Measurements from ENCODE around the gene GSE1.

The GSE1 gene

DNA sequence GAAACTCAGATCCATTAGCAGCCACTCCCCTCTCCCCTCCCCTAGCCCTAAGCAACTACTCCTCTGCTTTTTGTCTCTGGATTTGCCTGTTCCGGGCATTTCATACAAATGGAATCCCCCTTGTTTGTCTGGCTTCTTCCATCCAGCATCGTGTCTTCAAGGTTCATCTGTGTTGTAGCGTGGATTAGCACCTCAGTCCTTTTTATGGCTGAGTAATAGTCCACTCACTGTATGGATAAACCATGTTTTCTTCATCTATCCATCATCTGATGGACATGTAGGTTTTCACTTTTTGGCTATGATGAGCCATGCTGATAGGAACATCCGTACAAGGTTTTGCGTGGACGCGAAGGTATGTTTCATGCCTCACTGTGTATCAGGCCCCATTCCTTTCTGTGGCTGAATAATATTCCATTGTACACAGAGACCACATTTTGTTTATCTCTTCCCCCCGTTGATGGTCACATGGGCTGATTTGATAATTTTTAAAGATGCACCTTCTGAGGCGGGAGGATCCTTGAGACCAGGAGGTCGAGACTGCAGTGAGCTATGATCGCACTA is 8.9 kb upstream of the GSE1 start:
- intact Hi-C loops (cut with DNase I; ENCODE audit: low total_unique reads), result no loop called here

GRCh38 chr16:85605051-85605911 is 7.8 kb upstream of the GSE1 start:
- intact Hi-C loops (cut with DNase I; ENCODE audit: low total_unique reads), result loop anchor here (5.0 kb wide), 2 partner anchors 38 to 103 kb away; no protein-coding TSS in a partner anchor
- H3K27me3 ChIP-seq, result no peaks in the 10 kb centered on the region
- H3K27ac ChIP-seq, result no peak overlapping the region

More for the DNA sequence above, 8.9 kb upstream of the GSE1 start:
- no peaks in the 10 kb centered on the region for H3K27me3 ChIP-seq
- H3K4me1 ChIP-seq, result peaks cover 0 to 25% (median 4%) of the 10 kb centered on the region in 4 donors
- no peaks in the 10 kb centered on the region for H3K9me3 ChIP-seq
- TF ChIP-seq, protein P1, sequence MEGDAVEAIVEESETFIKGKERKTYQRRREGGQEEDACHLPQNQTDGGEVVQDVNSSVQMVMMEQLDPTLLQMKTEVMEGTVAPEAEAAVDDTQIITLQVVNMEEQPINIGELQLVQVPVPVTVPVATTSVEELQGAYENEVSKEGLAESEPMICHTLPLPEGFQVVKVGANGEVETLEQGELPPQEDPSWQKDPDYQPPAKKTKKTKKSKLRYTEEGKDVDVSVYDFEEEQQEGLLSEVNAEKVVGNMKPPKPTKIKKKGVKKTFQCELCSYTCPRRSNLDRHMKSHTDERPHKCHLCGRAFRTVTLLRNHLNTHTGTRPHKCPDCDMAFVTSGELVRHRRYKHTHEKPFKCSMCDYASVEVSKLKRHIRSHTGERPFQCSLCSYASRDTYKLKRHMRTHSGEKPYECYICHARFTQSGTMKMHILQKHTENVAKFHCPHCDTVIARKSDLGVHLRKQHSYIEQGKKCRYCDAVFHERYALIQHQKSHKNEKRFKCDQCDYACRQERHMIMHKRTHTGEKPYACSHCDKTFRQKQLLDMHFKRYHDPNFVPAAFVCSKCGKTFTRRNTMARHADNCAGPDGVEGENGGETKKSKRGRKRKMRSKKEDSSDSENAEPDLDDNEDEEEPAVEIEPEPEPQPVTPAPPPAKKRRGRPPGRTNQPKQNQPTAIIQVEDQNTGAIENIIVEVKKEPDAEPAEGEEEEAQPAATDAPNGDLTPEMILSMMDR (IDR thresholded peaks at IDR 0.05), result no peak
- no peak overlapping the region for H3K27ac ChIP-seq
- H3K36me3 ChIP-seq, result no peaks in the 10 kb centered on the region
- DNase-seq, result no peak
- H3K4me3 ChIP-seq, result no peak overlapping the region

GRCh38 chr16:85605912-85606841 is 6.9 kb upstream of the GSE1 start:
- TF ChIP-seq, protein P1 (IDR thresholded peaks at IDR 0.05), result no peak
- DNase-seq, result no peak
- Histone ChIP-seq H3K27me3 (no peaks in the 10 kb centered on the region), H3K4me3 (no peak overlapping the region), H3K4me1 (peaks cover 5 to 41% (median 17%) of the 10 kb centered on the region in 4 donors), H3K9me3 (no peaks in the 10 kb centered on the region), H3K27ac (no peak overlapping the region), H3K36me3 (no peaks in the 10 kb centered on the region)
- intact Hi-C loops (cut with DNase I; ENCODE audit: low total_unique reads), result loop anchor here (5.0 kb wide), 2 partner anchors 39 to 104 kb away; no protein-coding TSS in a partner anchor

More at GRCh38 chr16:85605051-85605911, 7.8 kb upstream of the GSE1 start:
- no peaks in the 10 kb centered on the region for H3K36me3 ChIP-seq
- H3K9me3 ChIP-seq, result no peaks in the 10 kb centered on the region
- no peak overlapping the region for H3K4me3 ChIP-seq
- TF ChIP-seq, protein P1 (IDR thresholded peaks at IDR 0.05), result no peak
- H3K4me1 ChIP-seq, result peaks cover 2 to 32% (median 9%) of the 10 kb centered on the region in 4 donors
- DNase-seq, result no peak

DNA sequence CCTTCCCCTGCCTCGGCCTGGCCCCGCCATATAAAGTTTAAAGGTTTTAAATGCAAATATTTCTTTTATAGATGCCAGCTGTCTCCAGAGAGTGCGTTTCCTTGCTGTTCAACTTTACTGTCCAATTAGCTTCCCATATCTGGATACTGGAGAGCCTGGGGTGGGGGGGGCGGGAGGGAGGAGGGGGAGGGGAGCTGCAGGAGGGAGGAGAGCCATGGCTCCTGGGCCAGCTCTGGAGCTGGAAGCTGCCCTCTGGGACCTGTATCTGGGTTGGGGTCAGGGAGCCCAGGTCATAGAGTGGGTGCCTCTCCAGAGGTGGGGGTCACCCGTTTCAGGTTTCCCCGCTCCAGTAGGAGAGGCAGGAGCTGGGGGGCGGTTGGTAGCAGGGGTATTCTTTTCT is 6.2 kb upstream of the GSE1 start:
- Histone ChIP-seq H3K9me3 (no peaks in the 10 kb centered on the region), H3K27me3 (no peaks in the 10 kb centered on the region), H3K4me1 (peaks cover 5 to 45% (median 21%) of the 10 kb centered on the region in 4 donors), H3K27ac (no peak overlapping the region), H3K36me3 (no peaks in the 10 kb centered on the region), H3K4me3 (no peak overlapping the region)
- no peak for DNase-seq
- TF ChIP-seq, protein P1 (IDR thresholded peaks at IDR 0.05), result no peak
- intact Hi-C loops (cut with DNase I; ENCODE audit: low total_unique reads), result loop anchor here (5.0 kb wide), 2 partner anchors 40 to 105 kb away; no protein-coding TSS in a partner anchor

GRCh38 chr16:85607321-85607765 is 5.8 kb upstream of the GSE1 start:
- TF ChIP-seq, protein P1 (IDR thresholded peaks at IDR 0.05), result no peak
- Histone ChIP-seq H3K36me3 (no peaks in the 10 kb centered on the region), H3K4me1 (peaks cover 5 to 49% (median 25%) of the 10 kb centered on the region in 4 donors), H3K9me3 (no peaks in the 10 kb centered on the region), H3K27me3 (no peaks in the 10 kb centered on the region), H3K4me3 (no peak overlapping the region), H3K27ac (no peak overlapping the region)
- DNase-seq, result no peak
- intact Hi-C loops (cut with DNase I; ENCODE audit: low total_unique reads), result loop anchor here (5.0 kb wide), 2 partner anchors 40 to 105 kb away; no protein-coding TSS in a partner anchor
